Putamen (tissue), 1 donor: ENCODE results near the gene GSTM1.
"Not testable (repeated sequence)": the region's sequence is repeated elsewhere in the genome, so short reads cannot be mapped to it uniquely, and the experiment has no call there.

Source experiments
- DNase-seq: peaks from one replicate; pipeline ENCODE4 v3.0.0-alpha.2; 2016; ENCODE audit warnings: low spot score

GSTM1 gene

DNA sequence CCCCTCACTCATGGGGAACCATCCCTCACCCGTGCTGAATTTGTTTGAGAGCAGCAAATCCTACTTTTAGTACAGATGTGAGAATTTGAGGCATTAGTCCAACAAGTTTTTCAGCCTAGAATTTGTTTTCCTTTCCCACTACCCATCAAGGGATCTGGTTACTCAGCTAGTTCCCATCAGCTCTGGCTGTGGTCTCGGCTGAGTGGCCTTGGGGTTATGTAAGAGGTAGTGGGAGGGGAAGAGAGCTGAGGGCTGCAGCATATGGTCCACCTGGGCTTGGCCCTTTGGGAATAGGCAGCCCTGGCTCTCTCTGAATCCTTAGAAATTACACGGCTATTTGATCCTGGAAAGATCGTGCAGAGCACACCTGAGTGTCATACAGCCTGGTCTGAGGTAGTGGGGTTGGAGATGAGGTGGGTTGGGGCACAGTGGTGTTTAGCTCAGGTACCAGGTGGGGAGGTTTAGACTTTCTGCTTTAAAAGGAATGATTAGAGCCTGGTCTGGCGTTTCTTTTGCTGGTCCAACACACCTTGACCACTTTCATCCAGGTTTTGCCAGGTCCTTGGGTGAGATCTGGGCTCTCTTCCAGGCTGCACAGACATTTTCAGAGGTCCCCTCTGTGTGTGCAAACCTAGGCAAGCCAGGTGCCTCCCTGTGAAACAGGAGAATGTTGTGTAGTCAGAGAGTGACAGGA lies 27.5 kb upstream of the GSTM1 start:
- no peak for DNase-seq

- not testable (repeated sequence) for DNase-seq
Measured at GRCh38 chr1:109660691-109661026, 27.0 kb upstream of the GSTM1 start.

DNA sequence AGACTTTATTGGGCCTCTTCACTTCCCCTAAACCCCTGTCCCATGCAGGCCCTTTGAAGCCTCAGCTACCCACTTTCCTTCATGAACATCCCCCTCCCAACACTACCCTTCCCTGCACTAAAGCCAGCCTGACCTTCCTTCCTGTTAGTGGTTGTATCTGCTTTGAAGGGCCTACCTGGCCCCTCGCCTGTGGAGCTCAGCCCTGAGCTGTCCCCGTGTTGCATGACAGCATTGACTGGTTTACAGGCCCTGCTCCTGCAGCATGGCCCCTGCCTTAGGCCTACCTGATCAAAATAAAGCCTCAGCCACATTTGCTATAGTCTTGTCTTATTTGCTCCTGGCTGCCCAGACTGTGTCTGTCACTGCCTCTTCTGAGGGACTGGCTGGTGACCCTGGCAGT lies 26.2 kb upstream of the GSTM1 start:
- DNase-seq: no peak

- DNase-seq: no peak
Measured at GRCh38 chr1:109664671-109665070, 22.9 kb upstream of the GSTM1 start.

GRCh38 chr1:109667452-109668122 lies 20.0 kb upstream of the GSTM1 start, which contains the start of gene GSTM2:
Gene GSTM2 (plus strand): TSS chr1:109668057. CDS start chr1:109668116, 59 bp downstream.
- DNase-seq: peak; percentile 87

DNA sequence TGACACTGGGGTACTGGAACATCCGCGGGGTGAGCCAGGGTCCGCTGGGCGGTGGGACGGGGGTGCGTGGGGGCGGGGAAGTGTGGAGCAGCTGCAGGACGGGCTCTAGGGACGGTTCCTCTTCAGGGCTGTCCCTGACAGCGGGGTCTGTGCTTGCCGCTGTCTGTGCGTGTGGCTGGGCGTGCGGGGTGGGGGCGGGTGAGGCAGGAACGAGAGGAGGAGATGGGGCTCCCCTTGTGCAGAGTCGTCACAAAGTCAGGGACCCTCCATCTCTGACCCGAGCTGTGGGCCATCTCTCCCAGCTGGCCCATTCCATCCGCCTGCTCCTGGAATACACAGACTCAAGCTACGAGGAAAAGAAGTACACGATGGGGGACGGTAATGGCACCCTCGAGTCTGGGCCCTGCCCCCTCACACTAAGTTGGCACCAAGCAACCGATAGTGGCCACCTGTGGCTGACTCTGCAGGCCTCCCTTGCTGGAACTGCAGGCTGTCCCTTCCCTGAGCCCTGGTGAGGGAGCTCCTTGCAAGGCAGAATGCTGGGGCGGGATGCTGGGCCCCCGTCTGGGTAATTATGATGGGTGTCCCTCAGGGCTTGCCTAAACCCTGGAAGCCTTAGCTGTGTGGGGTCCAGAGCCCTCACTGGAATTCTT lies 19.4 kb upstream of the GSTM1 start:
- no peak for DNase-seq

DNA sequence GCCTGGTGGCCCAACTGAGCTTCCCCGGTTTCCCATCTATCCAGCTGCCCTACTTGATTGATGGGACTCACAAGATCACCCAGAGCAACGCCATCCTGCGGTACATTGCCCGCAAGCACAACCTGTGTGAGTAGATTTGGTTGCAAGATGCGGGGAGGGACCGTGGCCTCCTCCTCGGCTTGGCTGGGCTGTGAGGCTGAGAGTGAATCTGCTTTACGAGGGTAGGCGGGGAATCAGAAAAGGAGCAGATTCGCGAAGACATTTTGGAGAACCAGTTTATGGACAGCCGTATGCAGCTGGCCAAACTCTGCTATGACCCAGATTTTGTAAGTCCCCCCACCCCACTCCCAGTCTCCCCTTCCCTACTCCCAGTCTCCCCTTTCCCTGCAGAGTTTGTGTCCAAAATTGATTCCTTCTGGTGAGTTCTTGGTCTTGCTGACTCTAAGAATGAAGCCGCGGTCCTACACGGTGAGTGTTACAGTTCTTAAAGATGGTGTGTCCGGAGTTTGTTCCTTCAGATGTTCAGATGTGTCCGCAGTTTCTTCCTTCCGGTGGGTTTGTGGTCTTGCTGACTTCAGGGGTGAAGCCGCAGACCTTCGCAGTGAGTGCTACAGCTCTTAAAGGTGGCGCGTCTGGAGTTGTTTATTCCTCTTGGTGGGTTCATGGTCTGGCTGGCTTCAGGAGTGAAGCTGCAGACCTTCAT lies 18.2 kb upstream of the GSTM1 start:
- DNase-seq: no peak

- DNase-seq: not testable (repeated sequence)
Measured at GRCh38 chr1:109669949-109670302, 17.7 kb upstream of the GSTM1 start.

GRCh38 chr1:109671067-109671466 lies 16.6 kb upstream of the GSTM1 start:
- no peak for DNase-seq

GRCh38 chr1:109673861-109674260 lies 13.8 kb upstream of the GSTM1 start:
- DNase-seq: not testable (repeated sequence)

GRCh38 chr1:109676683-109677381 lies 10.8 kb upstream of the GSTM1 start:
- DNase-seq: not testable (repeated sequence)

DNA sequence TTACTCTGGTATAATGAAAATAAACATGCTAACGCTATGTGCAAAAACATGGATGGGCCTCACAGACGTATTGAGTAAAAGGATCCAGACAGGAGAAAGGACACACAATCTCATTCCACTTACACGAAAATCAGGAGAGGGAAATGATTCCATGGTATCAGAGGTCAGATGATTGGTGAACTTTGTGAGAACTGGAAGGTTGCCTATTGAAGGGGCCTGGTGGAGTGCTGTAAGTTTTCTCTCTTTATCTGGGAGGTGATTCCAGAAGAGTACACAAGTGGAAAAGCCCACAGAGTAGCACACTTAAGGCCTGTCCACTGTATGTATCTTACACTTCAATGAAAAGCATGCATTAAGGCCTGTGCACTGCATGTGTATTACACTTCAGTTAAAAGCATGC lies 10.2 kb upstream of the GSTM1 start:
- DNase-seq: no peak

DNA sequence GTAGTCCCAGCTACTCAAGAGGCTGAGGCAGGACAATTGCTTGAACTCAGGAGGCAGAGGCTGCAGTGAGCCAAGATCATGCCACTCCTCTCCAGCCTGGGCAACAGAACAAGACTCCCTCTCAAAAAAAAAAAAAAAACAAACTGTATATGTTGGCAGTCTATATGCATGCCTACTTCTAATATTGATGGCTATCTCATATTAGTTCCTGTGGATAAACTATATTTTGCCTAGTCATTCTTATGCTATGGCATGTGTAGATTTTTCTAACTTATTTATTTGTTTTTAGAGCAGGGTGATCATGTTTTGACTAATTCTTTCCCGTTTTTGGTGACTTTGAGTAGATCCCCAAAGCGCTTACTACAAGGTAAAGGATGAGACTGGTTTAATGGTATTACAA lies 9.0 kb upstream of the GSTM1 start:
- not testable (repeated sequence) for DNase-seq

GRCh38 chr1:109684777-109685176 lies 2.8 kb upstream of the GSTM1 start:
- DNase-seq: not testable (repeated sequence)

GRCh38 chr1:109685399-109685798 lies 2.2 kb upstream of the GSTM1 start:
- DNase-seq: not testable (repeated sequence)

GRCh38 chr1:109685890-109686289 lies 1.7 kb upstream of the GSTM1 start:
- not testable (repeated sequence) for DNase-seq

DNA sequence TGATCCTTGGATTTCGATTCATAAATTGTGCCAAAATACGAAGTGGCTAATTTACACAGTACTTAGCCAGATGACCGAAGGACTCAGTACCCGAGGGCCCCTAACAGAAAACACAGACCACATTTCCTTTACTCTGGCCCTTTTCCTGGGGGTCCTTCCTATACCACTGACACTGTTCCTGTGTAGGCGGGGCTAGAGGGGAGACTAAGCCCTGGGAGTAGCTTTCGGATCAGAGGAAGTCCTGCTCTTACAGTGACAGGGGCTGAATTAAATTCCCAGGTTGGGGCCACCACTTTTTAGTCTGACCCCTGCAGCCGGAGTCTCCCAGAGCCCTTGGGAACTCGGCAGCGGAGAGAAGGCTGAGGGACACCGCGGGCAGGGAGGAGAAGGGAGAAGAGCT lies 508 bp upstream of the GSTM1 start:
- DNase-seq: not testable (repeated sequence)

GRCh38 chr1:109689844-109690405 lies 2.3 kb downstream of the GSTM1 start:
- DNase-seq: peak; percentile 52

GRCh38 chr1:109691759-109692158 lies 4.1 kb downstream of the GSTM1 start:
- no peak for DNase-seq

DNA sequence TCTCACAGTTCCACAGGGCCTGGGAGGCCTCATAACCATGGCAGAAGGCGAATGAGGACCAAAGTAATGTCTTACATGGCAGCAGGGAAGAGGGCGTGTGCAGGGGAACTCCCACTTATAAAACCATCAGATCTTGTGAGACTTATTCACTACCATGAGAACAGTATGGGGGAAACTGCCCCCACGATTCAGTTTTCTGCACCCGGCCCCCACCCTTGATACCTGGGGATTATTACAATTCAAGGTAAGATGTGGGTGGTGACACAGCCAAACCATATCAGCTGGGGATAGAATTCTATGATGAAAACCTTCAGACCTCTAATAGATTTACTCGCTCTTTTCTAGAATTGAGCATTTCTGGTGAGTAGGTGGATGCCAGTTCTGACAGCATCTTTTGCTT lies 6.8 kb downstream of the GSTM1 start:
- DNase-seq: peak; percentile 57

- DNase-seq: not testable (repeated sequence)
Measured at GRCh38 chr1:109695138-109695537, 7.5 kb downstream of the GSTM1 start.

- no peak for DNase-seq
Measured at GRCh38 chr1:109697066-109697465, 9.4 kb downstream of the GSTM1 start.
